ENCODE measurements around the gene F10. TPM values are rescaled to one million over a fixed set of nuclear protein-coding genes. Genes with fewer than 3 reads are reported as not detected.

Gene F10
- total and polyA plus RNA-seq, 2 experiments from 2014 or later: 0.76 to 1.6 TPM

DNA sequence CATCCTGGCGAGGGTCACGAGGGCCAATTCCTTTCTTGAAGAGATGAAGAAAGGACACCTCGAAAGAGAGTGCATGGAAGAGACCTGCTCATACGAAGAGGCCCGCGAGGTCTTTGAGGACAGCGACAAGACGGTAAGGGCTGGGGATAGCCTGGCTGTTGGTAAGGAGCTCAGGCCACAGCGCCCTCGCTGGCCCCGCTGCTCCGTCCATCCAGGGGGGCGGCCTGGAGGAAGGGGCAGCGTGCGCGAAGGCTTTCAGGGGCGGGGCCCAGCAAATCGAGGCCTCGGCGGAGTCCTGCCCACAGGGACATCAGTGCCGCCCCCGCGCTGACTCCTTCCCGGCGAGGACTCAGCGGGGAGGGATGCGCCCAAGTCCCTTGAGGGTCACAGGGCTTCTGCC is 6.9 kb downstream of the F10 start:
- H3K79me2 ChIP-seq (replicated peaks; ENCODE audit: insufficient read depth): no peaks in the 10 kb centered on the region
- no peaks in the 10 kb centered on the region for H3K36me3 Mint-ChIP-seq (ENCODE audit: low read depth)
- peak overlapping the region; percentile 90; the same call in 1 of the 2 replicates for H2AFZ ChIP-seq
- no peaks in the 10 kb centered on the region for H3K9me2 ChIP-seq (ENCODE audit: insufficient read depth)
- no peaks in the 10 kb centered on the region for H3K9me3 Mint-ChIP-seq
- H3K4me2 ChIP-seq: 0 out of 2 replicates have a peak overlapping the region, but pooled peaks have one; percentile 23
- peaks cover 8% of the 10 kb centered on the region for H3K27me3 Mint-ChIP-seq (ENCODE audit: insufficient read depth, low read depth, poor library complexity)
- ATAC-seq (peak; percentile 84), DNase-seq (ENCODE audit: low spot score) (peak; percentile 47)
- H3K27ac ChIP-seq (ENCODE audit: low read depth): no peak overlapping the region
- H3K4me1 Mint-ChIP-seq: peaks cover 5% of the 10 kb centered on the region
- H3K36me3 ChIP-seq (ENCODE audit: insufficient read depth): no peaks in the 10 kb centered on the region
- H3K4me1 ChIP-seq (ENCODE audit: insufficient read depth): no peaks in the 10 kb centered on the region
- no peaks in the 10 kb centered on the region for H3F3A ChIP-seq (replicated peaks; ENCODE audit: low read depth)
- peak overlapping the region; percentile 82; the same call in 1 of the 2 replicates for H3K27ac Mint-ChIP-seq
- no peaks in the 10 kb centered on the region for H3K27me3 ChIP-seq (ENCODE audit: insufficient read depth)
- no peak overlapping the region for H3K4me3 ChIP-seq
- H4K20me1 ChIP-seq (replicated peaks; ENCODE audit: insufficient read depth): no peaks in the 10 kb centered on the region
- no peak overlapping the region for H3K4me3 Mint-ChIP-seq
- no peak for TF ChIP-seq POLR2AphosphoS5 (IDR thresholded peaks at IDR 0.05; ENCODE audit: low read depth)
- TF ChIP-seq CREB1 (CRISPR knock-in tag; IDR thresholded peaks at IDR 0.05; ENCODE audit: low read depth): no peak
- TF ChIP-seq STAT1 (IDR thresholded peaks at IDR 0.05; ENCODE audit: unreplicated experiment): no peak
- no peak for TF ChIP-seq EZH2 (IDR thresholded peaks at IDR 0.05; ENCODE audit: low read depth, unreplicated experiment)
- no peak for TF ChIP-seq JUNB (IDR thresholded peaks at IDR 0.05; ENCODE audit: unreplicated experiment)
- no peak for TF ChIP-seq EZH2phosphoT487 (IDR thresholded peaks at IDR 0.05; ENCODE audit: unreplicated experiment)
- TF ChIP-seq, protein P1, sequence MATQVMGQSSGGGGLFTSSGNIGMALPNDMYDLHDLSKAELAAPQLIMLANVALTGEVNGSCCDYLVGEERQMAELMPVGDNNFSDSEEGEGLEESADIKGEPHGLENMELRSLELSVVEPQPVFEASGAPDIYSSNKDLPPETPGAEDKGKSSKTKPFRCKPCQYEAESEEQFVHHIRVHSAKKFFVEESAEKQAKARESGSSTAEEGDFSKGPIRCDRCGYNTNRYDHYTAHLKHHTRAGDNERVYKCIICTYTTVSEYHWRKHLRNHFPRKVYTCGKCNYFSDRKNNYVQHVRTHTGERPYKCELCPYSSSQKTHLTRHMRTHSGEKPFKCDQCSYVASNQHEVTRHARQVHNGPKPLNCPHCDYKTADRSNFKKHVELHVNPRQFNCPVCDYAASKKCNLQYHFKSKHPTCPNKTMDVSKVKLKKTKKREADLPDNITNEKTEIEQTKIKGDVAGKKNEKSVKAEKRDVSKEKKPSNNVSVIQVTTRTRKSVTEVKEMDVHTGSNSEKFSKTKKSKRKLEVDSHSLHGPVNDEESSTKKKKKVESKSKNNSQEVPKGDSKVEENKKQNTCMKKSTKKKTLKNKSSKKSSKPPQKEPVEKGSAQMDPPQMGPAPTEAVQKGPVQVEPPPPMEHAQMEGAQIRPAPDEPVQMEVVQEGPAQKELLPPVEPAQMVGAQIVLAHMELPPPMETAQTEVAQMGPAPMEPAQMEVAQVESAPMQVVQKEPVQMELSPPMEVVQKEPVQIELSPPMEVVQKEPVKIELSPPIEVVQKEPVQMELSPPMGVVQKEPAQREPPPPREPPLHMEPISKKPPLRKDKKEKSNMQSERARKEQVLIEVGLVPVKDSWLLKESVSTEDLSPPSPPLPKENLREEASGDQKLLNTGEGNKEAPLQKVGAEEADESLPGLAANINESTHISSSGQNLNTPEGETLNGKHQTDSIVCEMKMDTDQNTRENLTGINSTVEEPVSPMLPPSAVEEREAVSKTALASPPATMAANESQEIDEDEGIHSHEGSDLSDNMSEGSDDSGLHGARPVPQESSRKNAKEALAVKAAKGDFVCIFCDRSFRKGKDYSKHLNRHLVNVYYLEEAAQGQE (IDR thresholded peaks at IDR 0.05; ENCODE audit: unreplicated experiment): no peak
- TF ChIP-seq, protein P2, sequence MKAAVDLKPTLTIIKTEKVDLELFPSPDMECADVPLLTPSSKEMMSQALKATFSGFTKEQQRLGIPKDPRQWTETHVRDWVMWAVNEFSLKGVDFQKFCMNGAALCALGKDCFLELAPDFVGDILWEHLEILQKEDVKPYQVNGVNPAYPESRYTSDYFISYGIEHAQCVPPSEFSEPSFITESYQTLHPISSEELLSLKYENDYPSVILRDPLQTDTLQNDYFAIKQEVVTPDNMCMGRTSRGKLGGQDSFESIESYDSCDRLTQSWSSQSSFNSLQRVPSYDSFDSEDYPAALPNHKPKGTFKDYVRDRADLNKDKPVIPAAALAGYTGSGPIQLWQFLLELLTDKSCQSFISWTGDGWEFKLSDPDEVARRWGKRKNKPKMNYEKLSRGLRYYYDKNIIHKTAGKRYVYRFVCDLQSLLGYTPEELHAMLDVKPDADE (IDR thresholded peaks at IDR 0.05): no peak
- TF ChIP-seq ZNF331 (CRISPR knock-in tag; IDR thresholded peaks at IDR 0.05; ENCODE audit: low read depth): no peak
- TF ChIP-seq, protein P3, sequence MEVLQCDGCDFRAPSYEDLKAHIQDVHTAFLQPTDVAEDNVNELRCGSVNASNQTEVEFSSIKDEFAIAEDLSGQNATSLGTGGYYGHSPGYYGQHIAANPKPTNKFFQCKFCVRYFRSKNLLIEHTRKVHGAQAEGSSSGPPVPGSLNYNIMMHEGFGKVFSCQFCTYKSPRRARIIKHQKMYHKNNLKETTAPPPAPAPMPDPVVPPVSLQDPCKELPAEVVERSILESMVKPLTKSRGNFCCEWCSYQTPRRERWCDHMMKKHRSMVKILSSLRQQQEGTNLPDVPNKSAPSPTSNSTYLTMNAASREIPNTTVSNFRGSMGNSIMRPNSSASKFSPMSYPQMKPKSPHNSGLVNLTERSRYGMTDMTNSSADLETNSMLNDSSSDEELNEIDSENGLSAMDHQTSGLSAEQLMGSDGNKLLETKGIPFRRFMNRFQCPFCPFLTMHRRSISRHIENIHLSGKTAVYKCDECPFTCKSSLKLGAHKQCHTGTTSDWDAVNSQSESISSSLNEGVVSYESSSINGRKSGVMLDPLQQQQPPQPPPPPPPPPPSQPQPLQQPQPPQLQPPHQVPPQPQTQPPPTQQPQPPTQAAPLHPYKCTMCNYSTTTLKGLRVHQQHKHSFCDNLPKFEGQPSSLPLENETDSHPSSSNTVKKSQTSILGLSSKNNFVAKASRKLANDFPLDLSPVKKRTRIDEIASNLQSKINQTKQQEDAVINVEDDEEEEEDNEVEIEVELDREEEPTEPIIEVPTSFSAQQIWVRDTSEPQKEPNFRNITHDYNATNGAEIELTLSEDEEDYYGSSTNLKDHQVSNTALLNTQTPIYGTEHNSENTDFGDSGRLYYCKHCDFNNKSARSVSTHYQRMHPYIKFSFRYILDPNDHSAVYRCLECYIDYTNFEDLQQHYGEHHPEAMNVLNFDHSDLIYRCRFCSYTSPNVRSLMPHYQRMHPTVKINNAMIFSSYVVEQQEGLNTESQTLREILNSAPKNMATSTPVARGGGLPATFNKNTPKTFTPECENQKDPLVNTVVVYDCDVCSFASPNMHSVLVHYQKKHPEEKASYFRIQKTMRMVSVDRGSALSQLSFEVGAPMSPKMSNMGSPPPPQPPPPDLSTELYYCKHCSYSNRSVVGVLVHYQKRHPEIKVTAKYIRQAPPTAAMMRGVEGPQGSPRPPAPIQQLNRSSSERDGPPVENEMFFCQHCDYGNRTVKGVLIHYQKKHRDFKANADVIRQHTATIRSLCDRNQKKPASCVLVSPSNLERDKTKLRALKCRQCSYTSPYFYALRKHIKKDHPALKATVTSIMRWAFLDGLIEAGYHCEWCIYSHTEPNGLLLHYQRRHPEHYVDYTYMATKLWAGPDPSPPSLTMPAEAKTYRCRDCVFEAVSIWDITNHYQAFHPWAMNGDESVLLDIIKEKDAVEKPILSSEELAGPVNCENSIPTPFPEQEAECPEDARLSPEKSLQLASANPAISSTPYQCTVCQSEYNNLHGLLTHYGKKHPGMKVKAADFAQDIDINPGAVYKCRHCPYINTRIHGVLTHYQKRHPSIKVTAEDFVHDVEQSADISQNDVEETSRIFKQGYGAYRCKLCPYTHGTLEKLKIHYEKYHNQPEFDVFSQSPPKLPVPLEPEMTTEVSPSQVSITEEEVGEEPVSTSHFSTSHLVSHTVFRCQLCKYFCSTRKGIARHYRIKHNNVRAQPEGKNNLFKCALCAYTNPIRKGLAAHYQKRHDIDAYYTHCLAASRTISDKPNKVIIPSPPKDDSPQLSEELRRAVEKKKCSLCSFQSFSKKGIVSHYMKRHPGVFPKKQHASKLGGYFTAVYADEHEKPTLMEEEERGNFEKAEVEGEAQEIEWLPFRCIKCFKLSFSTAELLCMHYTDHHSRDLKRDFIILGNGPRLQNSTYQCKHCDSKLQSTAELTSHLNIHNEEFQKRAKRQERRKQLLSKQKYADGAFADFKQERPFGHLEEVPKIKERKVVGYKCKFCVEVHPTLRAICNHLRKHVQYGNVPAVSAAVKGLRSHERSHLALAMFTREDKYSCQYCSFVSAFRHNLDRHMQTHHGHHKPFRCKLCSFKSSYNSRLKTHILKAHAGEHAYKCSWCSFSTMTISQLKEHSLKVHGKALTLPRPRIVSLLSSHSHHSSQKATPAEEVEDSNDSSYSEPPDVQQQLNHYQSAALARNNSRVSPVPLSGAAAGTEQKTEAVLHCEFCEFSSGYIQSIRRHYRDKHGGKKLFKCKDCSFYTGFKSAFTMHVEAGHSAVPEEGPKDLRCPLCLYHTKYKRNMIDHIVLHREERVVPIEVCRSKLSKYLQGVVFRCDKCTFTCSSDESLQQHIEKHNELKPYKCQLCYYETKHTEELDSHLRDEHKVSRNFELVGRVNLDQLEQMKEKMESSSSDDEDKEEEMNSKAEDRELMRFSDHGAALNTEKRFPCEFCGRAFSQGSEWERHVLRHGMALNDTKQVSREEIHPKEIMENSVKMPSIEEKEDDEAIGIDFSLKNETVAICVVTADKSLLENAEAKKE (CRISPR knock-in tag; IDR thresholded peaks at IDR 0.05): no peak
- TF ChIP-seq NANOG (IDR thresholded peaks at IDR 0.05; ENCODE audit: borderline replicate concordance): no peak
- TF ChIP-seq, protein P4, sequence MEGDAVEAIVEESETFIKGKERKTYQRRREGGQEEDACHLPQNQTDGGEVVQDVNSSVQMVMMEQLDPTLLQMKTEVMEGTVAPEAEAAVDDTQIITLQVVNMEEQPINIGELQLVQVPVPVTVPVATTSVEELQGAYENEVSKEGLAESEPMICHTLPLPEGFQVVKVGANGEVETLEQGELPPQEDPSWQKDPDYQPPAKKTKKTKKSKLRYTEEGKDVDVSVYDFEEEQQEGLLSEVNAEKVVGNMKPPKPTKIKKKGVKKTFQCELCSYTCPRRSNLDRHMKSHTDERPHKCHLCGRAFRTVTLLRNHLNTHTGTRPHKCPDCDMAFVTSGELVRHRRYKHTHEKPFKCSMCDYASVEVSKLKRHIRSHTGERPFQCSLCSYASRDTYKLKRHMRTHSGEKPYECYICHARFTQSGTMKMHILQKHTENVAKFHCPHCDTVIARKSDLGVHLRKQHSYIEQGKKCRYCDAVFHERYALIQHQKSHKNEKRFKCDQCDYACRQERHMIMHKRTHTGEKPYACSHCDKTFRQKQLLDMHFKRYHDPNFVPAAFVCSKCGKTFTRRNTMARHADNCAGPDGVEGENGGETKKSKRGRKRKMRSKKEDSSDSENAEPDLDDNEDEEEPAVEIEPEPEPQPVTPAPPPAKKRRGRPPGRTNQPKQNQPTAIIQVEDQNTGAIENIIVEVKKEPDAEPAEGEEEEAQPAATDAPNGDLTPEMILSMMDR (conservative IDR thresholded peaks at IDR 0.05; ENCODE audit: low read depth in 2 of 2): no peak; a peak in 1 of 4 replicates
- TF ChIP-seq ZNF114 (CRISPR knock-in tag; IDR thresholded peaks at IDR 0.05): no peak

All from GM23338 (cell line).